ENCODE data around the gene MLC1.
"Not testable (repeated sequence)": the region's sequence is repeated elsewhere in the genome, so short reads cannot be mapped to it uniquely, and the experiment has no call there.

Gene MLC1

GRCh38 chr22:50104141-50104544, 18.9 kb upstream of the MLC1 start:
- FAIRE-seq (no peak), DNase-seq (ENCODE audit: insufficient read length, low spot score) (no peak)

DNA sequence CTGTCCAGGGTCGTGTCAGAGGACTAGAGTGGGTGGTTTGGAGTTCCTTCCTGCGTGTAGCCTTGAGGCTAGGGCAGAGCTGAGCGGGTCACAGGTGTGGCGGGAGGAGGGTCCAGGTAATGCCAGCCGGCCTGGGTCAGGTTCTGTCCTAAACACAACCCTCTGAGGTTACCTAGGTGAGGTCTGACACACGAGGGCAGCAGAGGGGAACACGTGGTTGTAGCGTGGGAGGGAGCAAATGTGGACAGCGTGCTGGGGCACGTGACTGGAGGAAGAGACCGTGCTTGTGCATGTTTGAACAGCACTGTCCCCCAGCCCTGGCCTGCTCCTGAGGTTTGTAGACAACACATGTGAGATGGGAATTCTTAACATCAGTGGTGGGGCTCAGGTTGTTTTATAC, 17.7 kb upstream of the MLC1 start:
- FAIRE-seq (no peak), DNase-seq (ENCODE audit: insufficient read length, low spot score) (no peak)

GRCh38 chr22:50101870-50102565, 16.8 kb upstream of the MLC1 start:
- FAIRE-seq (no peak), DNase-seq (ENCODE audit: insufficient read length, low spot score) (no peak)

DNA sequence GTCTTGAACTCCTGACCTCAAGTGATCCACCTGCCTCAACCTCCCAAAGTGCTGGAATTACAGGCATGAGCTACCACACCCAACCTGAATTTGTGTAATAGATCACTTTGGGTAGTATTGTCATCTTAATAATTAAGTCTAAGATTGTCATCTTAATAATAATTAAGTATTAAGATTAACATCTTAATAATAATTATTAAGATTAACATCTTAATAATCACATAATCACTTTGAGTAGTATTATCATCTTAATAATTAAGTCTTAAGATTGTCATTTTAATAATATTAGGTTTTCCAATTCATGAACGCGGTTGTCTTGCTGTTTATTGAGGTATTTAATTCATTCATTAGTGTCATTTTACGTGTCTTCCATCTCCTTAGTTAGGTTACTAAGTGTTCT, 12.8 kb upstream of the MLC1 start:
- no peak for FAIRE-seq
- no peak for DNase-seq (ENCODE audit: insufficient read length, low spot score)

GRCh38 chr22:50092342-50092741, 7.1 kb upstream of the MLC1 start:
- FAIRE-seq, result no peak

DNA sequence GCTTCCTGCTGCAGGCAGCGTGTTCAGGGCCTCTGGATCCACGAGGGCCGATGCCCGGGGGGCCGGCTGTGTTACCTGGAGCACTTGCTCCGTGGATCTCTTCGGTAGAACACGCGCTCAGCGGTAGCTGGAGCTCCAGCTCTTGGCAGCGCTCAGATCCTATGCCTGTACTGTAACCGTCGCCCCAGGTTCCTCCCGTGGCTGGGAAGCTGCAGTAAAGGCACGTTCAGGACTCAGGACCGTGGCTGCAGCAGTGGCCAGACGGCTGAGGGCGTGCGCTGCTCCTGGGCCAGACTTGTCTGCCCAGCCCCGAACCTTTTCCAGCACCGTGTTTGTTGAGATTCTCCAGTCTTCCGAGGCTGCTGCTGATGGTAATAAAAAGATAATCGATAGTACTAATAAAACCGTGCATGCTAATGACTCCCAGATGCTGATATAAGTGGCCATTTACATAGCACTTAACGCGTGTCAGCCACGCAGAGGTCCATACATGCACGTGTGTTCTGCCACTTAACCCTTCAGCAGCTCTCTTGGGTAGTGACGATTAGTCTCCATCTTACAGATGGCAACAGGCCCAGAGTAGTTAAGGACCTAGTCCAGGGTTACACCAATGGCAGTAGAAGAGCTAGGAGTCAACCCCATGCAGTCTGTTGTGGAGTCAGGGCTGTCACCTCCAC, 6.0 kb upstream of the MLC1 start:
- DNase-seq (ENCODE audit: insufficient read length, low spot score) (no peak), FAIRE-seq (no peak)

More at GRCh38 chr22:50092342-50092741, 7.1 kb upstream of the MLC1 start:
- DNase-seq (ENCODE audit: insufficient read length, low spot score), result no peak

DNA sequence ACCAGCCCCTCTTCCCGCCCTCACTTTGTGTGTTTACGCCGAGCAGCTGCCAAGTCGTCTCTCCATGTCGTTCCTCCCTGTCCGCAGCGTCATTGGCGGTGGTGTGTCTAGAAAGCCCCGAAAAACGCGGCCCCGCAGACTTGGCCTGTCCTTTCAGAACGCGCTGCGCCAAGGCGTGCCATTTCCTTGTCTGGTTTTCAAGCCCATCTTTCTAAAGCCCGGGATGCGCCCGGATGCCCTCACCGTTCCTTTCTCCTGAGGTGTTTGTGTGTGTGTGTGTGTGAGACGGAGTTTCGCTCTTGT, 5.1 kb upstream of the MLC1 start:
- FAIRE-seq, result no peak

DNA sequence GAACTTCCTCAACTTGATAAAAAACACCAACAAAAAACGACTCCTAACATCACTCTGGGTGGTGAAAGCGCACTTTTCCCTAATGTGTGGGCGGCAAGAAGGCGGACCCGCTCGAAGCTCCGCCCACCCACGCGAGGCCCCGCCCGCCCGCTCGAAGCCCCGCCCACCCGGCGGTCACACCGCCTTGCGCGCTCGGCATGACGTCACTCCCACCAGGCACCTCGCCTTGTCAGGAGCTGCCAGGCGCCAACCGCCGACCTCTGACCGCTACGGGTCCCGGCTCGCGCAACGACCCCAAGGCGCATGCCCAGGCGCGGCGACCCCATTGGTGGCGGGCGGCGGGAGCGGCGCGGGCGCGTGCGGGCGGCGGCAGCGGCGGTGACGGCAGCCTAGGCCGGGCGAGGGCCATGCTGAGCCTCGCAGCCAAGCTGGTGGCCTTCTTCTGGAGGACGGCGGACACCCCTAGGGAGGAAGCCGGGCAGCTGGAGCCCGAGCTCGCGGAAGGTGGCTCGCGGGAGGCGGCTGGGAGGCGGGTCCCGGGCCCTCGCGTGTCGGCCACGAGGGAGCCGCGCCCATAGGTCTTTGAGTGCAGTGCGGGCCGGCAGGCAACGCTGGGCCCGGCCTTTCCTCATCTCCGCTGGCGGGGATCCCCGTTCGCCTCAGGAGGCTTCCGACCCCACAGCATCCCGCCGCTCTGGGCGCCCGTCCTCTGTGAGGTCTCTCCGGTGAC, 4.6 kb upstream of the MLC1 start, which contains the start of gene MOV10L1:
MOV10L1 (plus strand) TSS at position 325 of the 730 bp plus-strand sequence; CDS start at position 408, 83 bp downstream.
- FAIRE-seq, result no peak
- DNase-seq (ENCODE audit: insufficient read length, low spot score), result no peak

More for the DNA sequence above, 5.1 kb upstream of the MLC1 start:
- no peak for DNase-seq (ENCODE audit: insufficient read length, low spot score)

- FAIRE-seq, result no peak
- DNase-seq (ENCODE audit: insufficient read length, low spot score), result no peak
Measured at GRCh38 chr22:50089231-50089630, 4.0 kb upstream of the MLC1 start.

DNA sequence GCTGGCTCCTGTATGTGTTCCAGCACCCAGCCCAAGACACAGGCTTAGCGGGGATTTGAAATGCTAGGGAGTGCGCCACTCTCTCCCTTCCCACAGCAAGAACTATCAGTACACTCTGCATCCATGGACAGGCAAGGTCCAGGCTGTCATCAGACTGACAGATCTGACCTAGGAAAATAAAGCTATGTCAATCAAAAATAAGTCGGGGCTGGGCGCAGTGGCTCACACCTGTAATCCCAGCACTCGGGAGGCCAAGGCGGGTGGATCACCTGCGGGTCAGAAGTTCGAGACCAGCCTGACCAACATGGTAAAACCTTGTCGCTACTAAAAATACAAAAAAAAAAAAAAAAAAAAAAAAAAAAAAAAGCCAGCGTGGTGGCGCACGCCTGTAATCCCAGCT, 2.9 kb upstream of the MLC1 start:
- no peak for DNase-seq (ENCODE audit: insufficient read length, low spot score)
- no peak for FAIRE-seq

DNA sequence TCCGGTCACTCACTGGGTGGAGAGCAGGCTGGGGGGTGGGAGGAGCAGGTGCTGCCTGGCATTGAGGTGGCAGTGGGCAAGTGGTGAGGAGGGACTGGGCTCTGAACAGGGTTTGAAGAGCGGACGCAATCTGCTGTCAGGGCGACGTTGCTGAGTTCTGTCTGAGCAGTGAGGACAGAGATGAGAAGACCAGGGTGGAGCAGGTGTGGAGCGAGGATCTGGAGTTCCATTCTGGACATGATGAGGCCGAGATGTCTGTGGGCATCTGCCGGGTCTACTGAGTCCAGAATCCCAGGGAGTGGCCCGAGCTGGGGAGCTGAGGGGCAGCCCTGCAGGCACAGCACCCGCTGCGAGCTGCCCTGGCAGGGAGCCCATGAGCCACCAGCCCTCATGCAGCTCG, 2.4 kb upstream of the MLC1 start:
- DNase-seq (ENCODE audit: insufficient read length, low spot score) (no peak), FAIRE-seq (no peak)

- not testable (repeated sequence) for DNase-seq (ENCODE audit: insufficient read length, low spot score); FAIRE-seq
Measured at GRCh38 chr22:50086975-50087374, 1.7 kb upstream of the MLC1 start.

GRCh38 chr22:50086526-50086925, 1.3 kb upstream of the MLC1 start:
- DNase-seq (ENCODE audit: insufficient read length, low spot score) (no peak), FAIRE-seq (no peak)

DNA sequence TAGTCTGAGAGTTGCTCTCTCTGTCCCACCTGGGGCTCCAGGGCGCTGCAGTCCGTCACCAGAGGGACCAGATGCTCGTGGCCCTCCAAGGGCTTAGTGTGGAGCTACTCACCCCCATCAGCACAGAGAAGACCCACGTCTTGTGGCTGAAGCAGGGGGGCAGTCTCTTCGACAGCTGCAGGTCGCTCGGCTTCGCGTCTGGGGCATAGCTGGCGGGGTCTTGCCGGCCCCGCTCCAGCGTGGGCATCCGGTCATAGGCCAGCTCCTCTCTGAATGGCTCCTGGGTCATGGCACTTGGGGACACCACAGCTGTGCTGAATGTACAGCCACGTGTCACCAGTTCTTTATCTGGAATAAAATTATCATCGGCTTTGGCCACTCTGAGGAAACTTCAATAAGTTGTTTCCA, 608 bp downstream of the MLC1 start:
- FAIRE-seq (no peak), DNase-seq (ENCODE audit: insufficient read length, low spot score) (no peak)

- DNase-seq (ENCODE audit: insufficient read length, low spot score) (no peak), FAIRE-seq (no peak)
Measured at GRCh38 chr22:50084080-50084477, 1.1 kb downstream of the MLC1 start.

DNA sequence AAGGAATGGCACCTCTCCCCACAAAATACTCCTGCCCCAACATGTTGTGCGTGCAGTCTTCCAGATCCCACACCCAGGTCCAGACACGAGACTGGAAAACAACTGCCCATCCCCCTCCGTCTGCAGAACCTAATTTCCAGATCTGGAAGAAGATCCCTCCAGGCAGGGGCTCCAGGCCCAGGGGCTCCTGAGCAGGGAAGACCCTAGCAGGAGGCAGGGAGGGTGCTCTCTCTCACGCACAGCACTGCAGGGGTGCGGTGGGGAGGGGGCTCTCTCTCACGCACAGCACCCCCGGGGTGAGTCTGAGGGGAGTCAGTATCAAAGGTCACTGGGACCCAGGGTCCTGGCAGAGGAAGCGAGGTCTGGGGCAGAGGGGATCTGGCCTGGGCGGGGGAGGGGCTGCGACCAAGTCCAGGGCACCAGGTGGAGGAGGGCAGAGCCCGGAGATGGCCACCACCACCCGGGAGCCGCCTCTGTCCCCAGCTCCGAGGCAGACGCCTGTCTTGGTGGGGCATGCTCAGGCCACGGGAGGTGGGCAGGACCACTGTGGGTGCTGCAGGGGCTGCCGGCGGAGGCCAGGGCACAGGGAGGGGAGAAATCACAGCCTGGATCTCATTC, 1.7 kb downstream of the MLC1 start:
- FAIRE-seq, result no peak

DNA sequence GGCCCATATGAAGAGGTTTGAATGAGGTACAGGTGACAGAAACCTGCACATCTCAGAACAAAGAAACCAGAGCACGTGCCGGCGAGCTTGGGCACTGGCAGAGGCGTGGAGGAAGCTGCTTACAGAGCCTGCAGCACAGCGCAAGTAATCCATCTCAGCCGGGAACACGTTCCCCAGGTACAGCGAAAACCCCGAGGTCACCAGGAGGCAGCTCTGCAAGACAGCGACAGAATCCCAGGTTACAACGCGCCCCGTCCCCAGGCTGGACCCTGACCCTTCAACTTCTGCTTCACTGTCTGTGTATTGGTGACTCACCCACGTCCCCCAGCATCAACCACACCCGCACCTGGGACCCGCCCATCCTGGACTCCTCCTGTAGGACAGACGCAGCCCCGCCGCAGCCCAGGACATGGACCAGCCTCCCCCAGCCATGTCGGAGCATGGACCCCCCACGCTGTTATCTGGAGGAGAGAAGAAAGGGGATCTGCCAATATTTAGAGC, 2.2 kb downstream of the MLC1 start:
- DNase-seq (ENCODE audit: insufficient read length, low spot score), result no peak
- no peak for FAIRE-seq

More for the DNA sequence above, 1.7 kb downstream of the MLC1 start:
- no peak for DNase-seq (ENCODE audit: insufficient read length, low spot score)

GRCh38 chr22:50082197-50082715, 3.0 kb downstream of the MLC1 start:
- DNase-seq (ENCODE audit: insufficient read length, low spot score), result no peak
- FAIRE-seq, result no peak

- FAIRE-seq (no peak), DNase-seq (ENCODE audit: insufficient read length, low spot score) (no peak)
Measured at GRCh38 chr22:50081426-50082196, 3.6 kb downstream of the MLC1 start.

DNA sequence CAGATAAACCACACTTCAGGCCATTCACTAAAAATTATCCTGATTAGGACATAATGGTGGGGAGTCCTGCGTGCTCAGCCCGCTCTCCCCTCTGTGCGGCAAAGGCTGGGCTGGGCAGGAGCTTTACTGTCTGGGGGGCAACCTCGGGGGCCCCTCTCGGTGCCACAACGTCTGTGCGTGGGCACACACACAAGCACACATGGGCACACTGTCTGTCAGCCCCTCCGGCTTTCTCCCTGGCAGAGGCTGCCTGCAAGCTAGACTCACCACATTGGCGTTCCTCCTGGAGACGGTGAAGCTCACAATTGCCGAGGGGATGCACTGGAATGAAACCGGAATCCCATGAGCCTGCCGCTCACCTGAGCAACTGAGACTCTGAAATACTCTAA, 5.2 kb downstream of the MLC1 start:
- FAIRE-seq (no peak), DNase-seq (ENCODE audit: insufficient read length, low spot score) (no peak)

All from HTR-8/SVneo (cell line).